ENCODE results near the gene FAM3C.

Gene FAM3C

GRCh38 chr7:121336579-121336978, 59.5 kb downstream of the FAM3C start:
- H3K4me3 ChIP-seq (ENCODE audit: low read depth, low read length), result no peak overlapping the region
- TF ChIP-seq CTCF (conservative IDR thresholded peaks at IDR 0.05; ENCODE audit: low read depth, low read length), result no peak
- peak; percentile 53 for DNase-seq (ENCODE audit: low read depth)

DNA sequence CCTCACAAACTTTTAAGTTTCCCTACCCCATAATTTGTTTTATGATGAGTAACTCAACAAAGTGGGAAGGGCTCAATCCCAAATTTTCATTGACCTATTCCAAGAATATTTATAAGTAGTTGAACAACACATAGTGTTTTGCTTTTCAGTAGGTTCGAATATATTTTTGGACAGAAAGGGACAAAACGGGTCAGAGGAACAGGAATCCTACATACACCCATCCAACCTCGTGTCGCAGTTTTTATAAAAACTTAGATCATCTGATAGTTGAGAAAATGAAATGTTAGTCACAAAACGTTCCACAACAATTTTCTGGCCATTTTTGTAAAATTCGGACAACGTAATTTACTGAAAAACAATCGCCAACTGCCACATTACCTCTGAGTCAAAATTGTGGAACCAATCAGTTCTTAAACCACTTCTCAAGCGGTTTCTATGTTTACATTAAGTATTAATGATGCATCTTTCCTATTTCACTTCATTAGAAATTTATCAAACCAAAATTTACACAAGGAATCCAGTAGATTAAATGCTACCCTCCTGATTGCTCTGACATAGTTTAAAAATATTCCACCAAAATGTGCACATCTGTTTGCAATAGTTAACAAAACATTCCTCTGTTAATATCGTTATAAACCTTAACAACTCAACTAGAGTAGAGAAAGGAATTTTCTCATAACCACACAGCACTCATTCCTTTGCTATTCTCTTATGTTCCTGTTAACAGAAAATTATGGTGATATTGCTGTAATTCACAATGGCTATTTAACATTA, 61.0 kb downstream of the FAM3C start:
- H3K4me3 ChIP-seq (ENCODE audit: low read depth, low read length), result no peak overlapping the region
- no peak for TF ChIP-seq CTCF (conservative IDR thresholded peaks at IDR 0.05; ENCODE audit: low read depth, low read length)
- DNase-seq (ENCODE audit: low read depth), result peak; percentile 51

- no peak overlapping the region for H3K4me3 ChIP-seq (ENCODE audit: low read depth, low read length)
- no peak for TF ChIP-seq CTCF (conservative IDR thresholded peaks at IDR 0.05; ENCODE audit: low read depth, low read length)
- DNase-seq (ENCODE audit: low read depth), result no peak
These were observed 61.7 kb downstream of the FAM3C start for GRCh38 chr7:121334376-121334775.

DNA sequence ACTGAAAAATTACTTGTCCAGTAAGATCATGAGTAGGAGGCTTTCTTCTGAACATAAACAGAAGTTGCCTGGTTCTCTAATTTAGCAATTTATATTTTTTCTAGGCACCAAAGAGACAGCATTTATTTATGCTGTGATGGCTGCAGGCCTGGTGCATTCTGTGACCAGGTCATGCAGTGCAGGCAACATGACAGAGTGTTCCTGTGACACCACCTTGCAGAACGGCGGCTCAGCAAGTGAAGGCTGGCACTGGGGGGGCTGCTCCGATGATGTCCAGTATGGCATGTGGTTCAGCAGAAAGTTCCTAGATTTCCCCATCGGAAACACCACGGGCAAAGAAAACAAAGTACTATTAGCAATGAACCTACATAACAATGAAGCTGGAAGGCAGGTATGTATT, 64.5 kb downstream of the FAM3C start:
- DNase-seq (ENCODE audit: low read depth), result no peak
- no peak for TF ChIP-seq CTCF (conservative IDR thresholded peaks at IDR 0.05; ENCODE audit: low read depth, low read length)
- no peak overlapping the region for H3K4me3 ChIP-seq (ENCODE audit: low read depth, low read length)

- no peak overlapping the region for H3K4me3 ChIP-seq (ENCODE audit: low read depth, low read length)
- TF ChIP-seq CTCF (conservative IDR thresholded peaks at IDR 0.05; ENCODE audit: low read depth, low read length), result no peak
- DNase-seq (ENCODE audit: low read depth), result no peak
These were observed 65.1 kb downstream of the FAM3C start for GRCh38 chr7:121331048-121331447.

GRCh38 chr7:121330053-121330833, 65.9 kb downstream of the FAM3C start:
- peak overlapping the region; percentile 62 for H3K4me3 ChIP-seq (ENCODE audit: low read depth, low read length)
- no peak for TF ChIP-seq CTCF (conservative IDR thresholded peaks at IDR 0.05; ENCODE audit: low read depth, low read length)
- DNase-seq (ENCODE audit: low read depth), result peak; percentile 24
